ENCODE data around the gene CAPN9.

CAPN9 gene

DNA sequence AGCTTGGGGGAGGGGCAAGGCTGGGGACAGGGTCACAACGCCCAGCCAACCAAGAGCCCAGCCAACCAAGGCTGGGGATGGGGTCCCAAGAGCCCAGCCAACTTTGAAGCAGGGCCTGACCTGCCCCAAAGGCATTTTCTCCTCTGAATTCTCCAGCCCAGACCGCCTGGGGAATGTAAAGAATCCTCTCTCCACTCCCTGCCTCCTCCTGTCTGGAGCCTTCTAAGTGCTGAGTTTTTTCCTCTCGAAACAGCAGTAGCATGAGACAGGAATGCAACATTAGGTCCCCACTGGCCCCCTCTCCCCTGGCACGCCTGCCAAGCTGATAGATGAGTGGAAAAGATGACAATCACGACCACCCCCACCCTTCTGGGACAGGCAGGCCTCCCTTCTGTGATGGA lies 104.1 kb downstream of the CAPN9 start:
- TF ChIP-seq, protein P1, sequence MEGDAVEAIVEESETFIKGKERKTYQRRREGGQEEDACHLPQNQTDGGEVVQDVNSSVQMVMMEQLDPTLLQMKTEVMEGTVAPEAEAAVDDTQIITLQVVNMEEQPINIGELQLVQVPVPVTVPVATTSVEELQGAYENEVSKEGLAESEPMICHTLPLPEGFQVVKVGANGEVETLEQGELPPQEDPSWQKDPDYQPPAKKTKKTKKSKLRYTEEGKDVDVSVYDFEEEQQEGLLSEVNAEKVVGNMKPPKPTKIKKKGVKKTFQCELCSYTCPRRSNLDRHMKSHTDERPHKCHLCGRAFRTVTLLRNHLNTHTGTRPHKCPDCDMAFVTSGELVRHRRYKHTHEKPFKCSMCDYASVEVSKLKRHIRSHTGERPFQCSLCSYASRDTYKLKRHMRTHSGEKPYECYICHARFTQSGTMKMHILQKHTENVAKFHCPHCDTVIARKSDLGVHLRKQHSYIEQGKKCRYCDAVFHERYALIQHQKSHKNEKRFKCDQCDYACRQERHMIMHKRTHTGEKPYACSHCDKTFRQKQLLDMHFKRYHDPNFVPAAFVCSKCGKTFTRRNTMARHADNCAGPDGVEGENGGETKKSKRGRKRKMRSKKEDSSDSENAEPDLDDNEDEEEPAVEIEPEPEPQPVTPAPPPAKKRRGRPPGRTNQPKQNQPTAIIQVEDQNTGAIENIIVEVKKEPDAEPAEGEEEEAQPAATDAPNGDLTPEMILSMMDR (IDR thresholded peaks at IDR 0.05; ENCODE audit: extremely low read depth, insufficient read depth, missing control alignments) = no peak
- no peak for DNase-seq (ENCODE audit: low spot score)
- in situ Hi-C loops (cut with MboI; ENCODE audit: low pct_unique_long_range_greater_than_20kb, low sequenced_read_pairs, unreplicated experiment) = no loop called here

All from GM13977 (cell line).